ENCODE measurements around the gene COPG1. TPM values are rescaled to one million over a fixed set of nuclear protein-coding genes. Genes with fewer than 3 reads are reported as not detected.
"Not testable (repeated sequence)": the region's sequence is repeated elsewhere in the genome, so short reads cannot be mapped to it uniquely, and the experiment has no call there.

The COPG1 gene
- 100 to 1,000 TPM; 203 to 236 TPM for total RNA-seq

- Mint-ChIP-seq H3K27me3 (no peaks in the 10 kb centered on the region), H3K36me3 (peaks cover 17% of the 10 kb centered on the region), H3K4me3 (peak within 1 kb of the TSS; percentile 99), H3K4me1 (ENCODE audit: low read depth in 2 of 2) (peaks cover 43 to 50% of the 10 kb centered on the region in 2 donors), H3K9me3 (no peaks in the 10 kb centered on the region), H3K27ac (peak within 1 kb of the TSS; percentile 96 to 99)
- DNase-seq (ENCODE audit: low spot score) (peak; percentile 93), ATAC-seq (peak; percentile 91 to 95)
Measured at GRCh38 chr3:129249284-129250065, at the start of gene COPG1. Gene COPG1, plus strand, starts transcription at chr3:129249606. Its CDS starts 104 bp downstream, at chr3:129249710.

DNA sequence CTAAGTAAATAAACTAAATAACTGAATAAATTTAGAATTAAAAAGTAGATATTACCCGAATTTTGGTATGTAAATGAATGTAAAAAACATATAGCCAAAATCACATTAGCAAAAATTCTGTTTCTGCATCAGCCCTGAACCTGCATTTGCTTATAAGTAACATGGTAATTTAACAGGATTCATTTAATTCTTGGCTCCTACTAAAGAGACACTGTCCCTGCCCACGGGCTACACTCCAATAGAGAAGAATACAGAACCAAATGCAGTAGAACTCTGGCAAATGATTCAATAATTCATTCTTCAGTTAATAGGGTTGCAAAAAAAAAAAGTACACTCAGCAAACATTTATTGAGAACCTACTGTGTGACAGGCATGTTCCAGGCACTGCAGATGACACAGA, 44.9 kb upstream of the COPG1 start:
- H3K4me1 Mint-ChIP-seq (ENCODE audit: low read depth in 2 of 2), result no peaks in the 10 kb centered on the region
- ATAC-seq (no peak), DNase-seq (ENCODE audit: low spot score) (no peak)
- H3K36me3 Mint-ChIP-seq, result no peaks in the 10 kb centered on the region
- no peaks in the 10 kb centered on the region for H3K27me3 Mint-ChIP-seq
- H3K9me3 Mint-ChIP-seq, result no peaks in the 10 kb centered on the region
- H3K27ac Mint-ChIP-seq, result no peak overlapping the region
- H3K4me3 Mint-ChIP-seq, result no peak overlapping the region

- Mint-ChIP-seq H3K4me1 (ENCODE audit: low read depth in 2 of 2) (no peaks in the 10 kb centered on the region), H3K27me3 (peaks cover 2 to 4% of the 10 kb centered on the region in 2 donors), H3K9me3 (no peaks in the 10 kb centered on the region), H3K27ac (no peak overlapping the region), H3K36me3 (no peaks in the 10 kb centered on the region), H3K4me3 (no peak overlapping the region)
- ATAC-seq (peak; percentile 6 to 53), DNase-seq (ENCODE audit: low spot score) (no peak)
Measured at GRCh38 chr3:129205109-129205832, 44.1 kb upstream of the COPG1 start.

- Mint-ChIP-seq H3K27me3 (peaks cover 2 to 6% of the 10 kb centered on the region in 2 donors), H3K9me3 (no peaks in the 10 kb centered on the region), H3K4me1 (ENCODE audit: low read depth in 2 of 2) (no peaks in the 10 kb centered on the region), H3K4me3 (no peak overlapping the region), H3K36me3 (no peaks in the 10 kb centered on the region), H3K27ac (no peak overlapping the region)
- ATAC-seq, result no peak
- no peak for DNase-seq (ENCODE audit: low spot score)
Measured at GRCh38 chr3:129207479-129207878, 41.9 kb upstream of the COPG1 start.

- no peak overlapping the region for H3K4me3 Mint-ChIP-seq
- ATAC-seq, result no peak
- no peak for DNase-seq (ENCODE audit: low spot score)
- H3K4me1 Mint-ChIP-seq (ENCODE audit: low read depth in 2 of 2), result no peaks in the 10 kb centered on the region
- peaks cover 2 to 6% of the 10 kb centered on the region in 2 donors for H3K27me3 Mint-ChIP-seq
- H3K36me3 Mint-ChIP-seq, result no peaks in the 10 kb centered on the region
- no peak overlapping the region for H3K27ac Mint-ChIP-seq
- no peaks in the 10 kb centered on the region for H3K9me3 Mint-ChIP-seq
Measured at GRCh38 chr3:129211345-129211744, 38.1 kb upstream of the COPG1 start.

DNA sequence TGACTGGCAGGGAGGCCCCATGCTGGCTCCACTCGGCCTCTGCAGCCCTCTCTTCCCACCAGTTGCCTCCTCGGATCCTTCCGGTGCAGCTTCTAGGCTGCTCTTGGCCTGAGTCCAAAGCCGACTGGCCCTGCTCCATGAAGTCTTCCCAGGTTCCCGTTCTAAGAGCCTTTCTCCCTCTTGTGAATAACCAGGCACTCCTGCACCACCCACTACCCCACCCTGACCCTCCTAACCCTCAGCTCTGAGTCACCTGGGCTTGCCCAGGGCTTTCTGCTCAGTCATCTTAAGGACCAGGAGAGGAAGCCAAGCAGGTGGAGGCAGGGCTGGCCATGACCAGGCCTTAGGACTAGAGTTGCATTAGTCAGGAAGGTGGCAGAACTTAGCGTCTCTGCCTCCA, 37.6 kb upstream of the COPG1 start:
- no peak for ATAC-seq

DNA sequence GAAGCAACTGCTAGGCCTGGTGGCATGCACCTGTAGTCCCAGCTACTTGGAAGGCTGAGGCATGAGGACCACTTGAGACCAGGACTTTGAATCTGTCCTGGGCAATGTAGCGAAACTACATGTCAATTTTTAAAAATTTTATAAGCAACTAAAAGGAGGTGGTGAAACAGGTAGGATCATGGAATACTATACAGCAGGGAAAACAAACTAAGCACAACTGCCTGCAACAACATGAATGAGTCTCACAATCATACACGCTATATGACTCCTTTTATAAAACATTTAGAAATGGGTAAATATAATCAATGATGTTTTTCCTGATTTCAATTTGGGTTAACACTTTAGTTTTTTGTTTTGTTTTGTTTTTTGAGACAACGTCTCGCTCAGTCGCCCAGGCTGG, 36.2 kb upstream of the COPG1 start:
- H3K27me3 Mint-ChIP-seq, result peaks cover 2 to 6% of the 10 kb centered on the region in 2 donors
- DNase-seq (ENCODE audit: low spot score) (no peak), ATAC-seq (no peak)
- no peak overlapping the region for H3K27ac Mint-ChIP-seq
- H3K36me3 Mint-ChIP-seq, result no peaks in the 10 kb centered on the region
- no peaks in the 10 kb centered on the region for H3K9me3 Mint-ChIP-seq
- no peaks in the 10 kb centered on the region for H3K4me1 Mint-ChIP-seq (ENCODE audit: low read depth in 2 of 2)
- no peak overlapping the region for H3K4me3 Mint-ChIP-seq

More for the DNA sequence above, 37.6 kb upstream of the COPG1 start:
- Mint-ChIP-seq H3K27ac (no peak overlapping the region), H3K9me3 (no peaks in the 10 kb centered on the region), H3K4me1 (ENCODE audit: low read depth in 2 of 2) (no peaks in the 10 kb centered on the region), H3K27me3 (peaks cover 2 to 6% of the 10 kb centered on the region in 2 donors), H3K4me3 (no peak overlapping the region), H3K36me3 (no peaks in the 10 kb centered on the region)
- no peak for DNase-seq (ENCODE audit: low spot score)

DNA sequence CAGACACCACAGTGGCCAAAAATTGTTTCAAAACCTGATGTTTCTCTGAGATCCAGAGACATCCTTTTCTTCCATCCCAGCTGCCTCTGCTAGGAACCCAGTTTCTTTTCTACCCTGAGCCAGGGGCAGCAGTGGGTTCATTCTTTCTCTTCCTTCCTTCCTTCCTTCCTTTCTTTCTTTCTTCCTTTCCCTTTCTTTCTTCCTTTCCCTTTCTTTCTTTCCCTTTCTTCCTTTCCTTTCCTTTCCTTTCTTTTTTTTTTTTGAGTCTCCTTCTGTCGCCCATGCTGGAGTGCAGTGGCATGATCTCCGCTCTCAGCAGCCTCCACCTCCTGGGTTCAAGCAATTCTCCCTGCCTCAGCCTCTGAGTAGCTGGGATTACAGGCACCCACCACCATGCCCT, 30.7 kb upstream of the COPG1 start:
- Mint-ChIP-seq H3K27me3 (no peaks in the 10 kb centered on the region), H3K9me3 (no peaks in the 10 kb centered on the region), H3K27ac (no peak overlapping the region), H3K4me1 (ENCODE audit: low read depth in 2 of 2) (no peaks in the 10 kb centered on the region), H3K36me3 (no peaks in the 10 kb centered on the region), H3K4me3 (no peak overlapping the region)
- ATAC-seq (no peak), DNase-seq (ENCODE audit: low spot score) (no peak)

DNA sequence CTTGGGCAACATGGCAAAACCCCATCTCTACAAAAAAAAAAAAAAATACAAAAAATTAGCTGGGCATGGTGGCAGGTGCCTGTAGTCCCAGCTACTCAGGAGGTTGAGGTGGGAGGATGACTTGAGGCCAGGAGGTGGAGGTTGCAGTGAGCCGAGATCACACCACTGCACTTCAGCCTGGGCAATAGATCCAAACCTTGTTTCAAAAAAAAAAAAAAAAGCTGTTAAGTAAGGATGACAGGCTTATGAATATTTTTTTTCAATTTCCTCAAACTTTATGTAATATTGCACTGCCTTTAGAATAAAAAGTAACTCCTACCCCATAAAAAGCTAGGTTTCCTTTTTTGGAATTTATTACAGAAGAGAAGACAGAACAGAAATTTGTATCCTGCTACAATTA, 25.0 kb upstream of the COPG1 start:
- not testable (repeated sequence) for H3K27ac Mint-ChIP-seq, H3K4me3 Mint-ChIP-seq, ATAC-seq

DNA sequence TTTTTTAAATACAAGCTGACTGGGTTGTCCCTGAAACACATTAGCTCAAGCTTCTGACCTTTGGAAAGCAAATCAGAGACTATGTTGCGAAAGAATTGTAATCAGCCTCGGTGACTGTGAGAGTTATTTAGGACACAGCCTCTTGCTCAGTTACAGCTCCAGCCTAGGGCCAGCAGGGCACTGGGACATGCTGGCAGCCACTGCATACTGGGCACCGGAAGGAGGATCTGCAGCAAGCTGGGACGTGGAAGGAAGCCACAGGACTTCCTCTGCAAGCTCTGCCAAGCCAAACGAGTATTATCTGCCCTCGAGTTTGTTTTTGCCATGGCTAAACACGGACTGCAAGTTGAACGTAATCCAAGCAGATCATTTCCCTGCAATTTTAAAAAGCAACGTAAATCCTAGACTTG, 24.4 kb upstream of the COPG1 start:
- Mint-ChIP-seq H3K4me1 (ENCODE audit: low read depth in 2 of 2) (peaks cover 13% of the 10 kb centered on the region in 2 donors), H3K27ac (peak overlapping the region; percentile 42 to 81), H3K9me3 (no peaks in the 10 kb centered on the region), H3K4me3 (peak overlapping the region; percentile 55), H3K36me3 (no peaks in the 10 kb centered on the region), H3K27me3 (no peaks in the 10 kb centered on the region)
- ATAC-seq, result peak; percentile 71 to 72
- no peak for DNase-seq (ENCODE audit: low spot score)

More for the DNA sequence above, 25.0 kb upstream of the COPG1 start:
- H3K4me1 Mint-ChIP-seq (ENCODE audit: low read depth in 2 of 2); H3K36me3 Mint-ChIP-seq; H3K27me3 Mint-ChIP-seq; DNase-seq (ENCODE audit: low spot score); H3K9me3 Mint-ChIP-seq: not testable (repeated sequence)

GRCh38 chr3:129226374-129226773, 23.0 kb upstream of the COPG1 start:
- Mint-ChIP-seq H3K36me3 (no peaks in the 10 kb centered on the region), H3K4me1 (ENCODE audit: low read depth in 2 of 2) (peaks cover 16 to 18% of the 10 kb centered on the region in 2 donors), H3K9me3 (no peaks in the 10 kb centered on the region), H3K27ac (peak overlapping the region in 1 of 2 donors; percentile 54), H3K27me3 (no peaks in the 10 kb centered on the region), H3K4me3 (no peak overlapping the region)
- DNase-seq (ENCODE audit: low spot score) (no peak), ATAC-seq (peak in 1 of 2 donors; percentile 32)

DNA sequence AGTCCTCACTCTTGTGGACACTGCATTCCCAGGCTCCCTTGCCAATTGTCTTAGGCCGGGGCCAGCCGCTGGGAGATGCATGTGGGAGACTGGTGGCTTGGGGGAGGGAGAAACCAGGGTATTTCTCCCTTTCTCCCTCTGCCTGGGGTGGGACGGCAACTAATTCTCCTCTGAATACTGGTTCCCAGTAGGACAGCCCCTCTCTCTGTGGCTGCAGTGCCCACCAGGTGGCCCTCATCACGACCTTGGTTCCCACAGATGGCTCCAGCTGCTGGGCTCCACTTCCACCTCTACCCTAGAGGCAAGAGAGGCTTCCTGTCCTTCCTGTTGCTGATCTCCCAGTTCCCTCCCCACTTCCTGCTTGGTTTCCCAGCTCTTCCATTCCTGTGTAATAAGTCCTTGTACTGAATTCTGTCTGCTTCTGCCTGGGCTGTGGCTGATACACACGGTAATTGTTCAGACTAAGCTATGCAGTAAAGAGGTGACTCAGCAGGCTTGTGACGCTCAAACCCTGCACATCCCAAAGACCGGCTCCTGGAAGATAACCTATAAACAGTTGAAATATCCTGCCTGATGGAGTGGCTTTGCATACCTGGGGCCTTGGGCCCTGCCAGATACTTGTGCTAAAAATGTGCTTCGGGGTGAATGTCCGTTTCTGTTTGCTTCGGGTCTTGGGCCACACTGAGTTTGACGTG, 20.4 kb upstream of the COPG1 start:
- Mint-ChIP-seq H3K27ac (peak overlapping the region; percentile 3 to 79), H3K9me3 (no peaks in the 10 kb centered on the region), H3K4me3 (no peak overlapping the region), H3K36me3 (no peaks in the 10 kb centered on the region), H3K4me1 (ENCODE audit: low read depth in 2 of 2) (peaks cover 24 to 26% of the 10 kb centered on the region in 2 donors), H3K27me3 (peaks cover 0 to 5% of the 10 kb centered on the region in 2 donors)
- no peak for ATAC-seq
- no peak for DNase-seq (ENCODE audit: low spot score)

GRCh38 chr3:129230311-129231019, 18.9 kb upstream of the COPG1 start:
- Mint-ChIP-seq H3K4me3 (peak overlapping the region; percentile 67), H3K36me3 (no peaks in the 10 kb centered on the region), H3K27me3 (peaks cover 0 to 5% of the 10 kb centered on the region in 2 donors), H3K9me3 (no peaks in the 10 kb centered on the region), H3K27ac (peak overlapping the region; percentile 73 to 90), H3K4me1 (ENCODE audit: low read depth in 2 of 2) (peaks cover 19 to 21% of the 10 kb centered on the region in 2 donors)
- peak; percentile 85 to 91 for ATAC-seq
- no peak for DNase-seq (ENCODE audit: low spot score)

All from natural killer cell treated with Interleukin-12 subunit alpha and Interleukin-12 subunit beta and Interleukin-15 and Interleukin-18, amount 100 ng/mL, for 72 hours (primary cell).